ENCODE results near the gene ZNF648. TPM values are rescaled to one million over a fixed set of nuclear protein-coding genes. Genes with fewer than 3 reads are reported as not detected.
A peak's percentile ranks its signal among the peaks of the same experiment; 100 is the strongest.

Gene ZNF648
- total RNA-seq, 4 donors from 2014 or later = not detected

- TF ChIP-seq POLR2A (IDR thresholded peaks at IDR 0.05) = no peak
- no peak for TF ChIP-seq CTCF (IDR thresholded peaks at IDR 0.05)
- no peak overlapping the region for H3K4me3 ChIP-seq
- H3K36me3 ChIP-seq = no peaks in the 10 kb centered on the region
- no peak for DNase-seq
- peaks cover 0 to 14% (median 3%) of the 10 kb centered on the region in 4 donors for H3K9me3 ChIP-seq
- no peaks in the 10 kb centered on the region for H3K4me1 ChIP-seq
- no peak overlapping the region for H3K27ac ChIP-seq
- H3K27me3 ChIP-seq = no peaks in the 10 kb centered on the region
These were observed 19.9 kb downstream of the ZNF648 start for GRCh38 chr1:182041615-182042014.

- no peak for DNase-seq
- TF ChIP-seq POLR2A (IDR thresholded peaks at IDR 0.05) (no peak), CTCF (IDR thresholded peaks at IDR 0.05) (no peak)
- H3K27me3 ChIP-seq = no peaks in the 10 kb centered on the region
These were observed 23.3 kb downstream of the ZNF648 start for GRCh38 chr1:182038220-182038619.

GRCh38 chr1:182035097-182035770, 26.3 kb downstream of the ZNF648 start:
- no peak for TF ChIP-seq POLR2A (IDR thresholded peaks at IDR 0.05)
- no peak for TF ChIP-seq CTCF (IDR thresholded peaks at IDR 0.05)
- DNase-seq = no peak
- Histone ChIP-seq H3K4me3 (no peak overlapping the region), H3K36me3 (no peaks in the 10 kb centered on the region), H3K9me3 (no peaks in the 10 kb centered on the region), H3K4me1 (no peaks in the 10 kb centered on the region), H3K27me3 (no peaks in the 10 kb centered on the region), H3K27ac (no peak overlapping the region)

More at GRCh38 chr1:182038220-182038619, 23.3 kb downstream of the ZNF648 start:
- Histone ChIP-seq H3K36me3 (no peaks in the 10 kb centered on the region), H3K4me1 (no peaks in the 10 kb centered on the region), H3K4me3 (no peak overlapping the region), H3K27ac (no peak overlapping the region), H3K9me3 (no peaks in the 10 kb centered on the region)

- H3K36me3 ChIP-seq = no peaks in the 10 kb centered on the region
- no peak overlapping the region for H3K27ac ChIP-seq
- H3K27me3 ChIP-seq = no peaks in the 10 kb centered on the region
- no peak overlapping the region for H3K4me3 ChIP-seq
- no peak for DNase-seq
- no peaks in the 10 kb centered on the region for H3K9me3 ChIP-seq
- H3K4me1 ChIP-seq = peaks cover 0 to 4% (median 0%) of the 10 kb centered on the region in 4 donors
- no peak for TF ChIP-seq POLR2A (IDR thresholded peaks at IDR 0.05)
- TF ChIP-seq CTCF (IDR thresholded peaks at IDR 0.05) = no peak
These were observed 29.3 kb downstream of the ZNF648 start for GRCh38 chr1:182032251-182032650.

GRCh38 chr1:182029379-182030331, 31.9 kb downstream of the ZNF648 start:
- peak overlapping the region; percentile 72 to 84 (median 76) for H3K27ac ChIP-seq
- TF ChIP-seq POLR2A (IDR thresholded peaks at IDR 0.05) = peak; percentile 63 to 76
- TF ChIP-seq CTCF (IDR thresholded peaks at IDR 0.05) = peak in 5 of 6 experiments; percentile 38 to 53 (median 44)
- H3K36me3 ChIP-seq = no peaks in the 10 kb centered on the region
- H3K9me3 ChIP-seq = no peaks in the 10 kb centered on the region
- H3K4me3 ChIP-seq = peak overlapping the region; percentile 50 to 64 (median 56)
- DNase-seq = peak; percentile 98 to 99 (median 99)
- no peaks in the 10 kb centered on the region for H3K27me3 ChIP-seq
- peaks cover 0 to 4% (median 0%) of the 10 kb centered on the region in 4 donors for H3K4me1 ChIP-seq

All from Peyer's patch (tissue), 4 donors.